PC-9 (cell line): ENCODE data around the gene S100PBP. TPM values are rescaled to one million over a fixed set of nuclear protein-coding genes. Genes with fewer than 3 reads are reported as not detected.

Experiments
- BruUV-seq: library from RNA; stranded (reverse); fragments of 400-500 nt; replicated peaks from 2 replicates; lab custom pipeline; 2021; lab: Mats Ljungman, UMichigan
- CTCF ChIA-PET: fragments of 300-600 bp; sonication (Branson Sonifier 250); formaldehyde crosslinking; loops from one replicate; lab custom pipeline; 2022; ENCODE audit warnings: antibody characterized with exemption; lab: Charles Lee
- POLR2A ChIA-PET: fragments of 300-600 bp; sonication (Branson Sonifier 250); formaldehyde crosslinking; loops from one replicate; lab custom pipeline; 2022; ENCODE audit warnings: antibody characterized with exemption; ENCODE audit not compliant: unreplicated experiment; lab: Charles Lee
- DNase-seq, 2 experiments: peaks; one replicate each; pipeline versions ENCODE4 v3.0.0 to v3.0.0-alpha.2; 2015 to 2022; ENCODE audit warnings: mixed read lengths in 1 of 2
- H2AFZ ChIP-seq: fragments of 200-600 bp; sonication (generic); 2 replicates; pipeline ENCODE4 v1.8.1; 2017; ENCODE audit warnings: antibody characterized with exemption
- H3F3A ChIP-seq: fragments of 200-600 bp; sonication (generic); 2 replicates; pipeline ENCODE4 v1.8.1; 2017; ENCODE audit warnings: antibody characterized with exemption, mild to moderate bottlenecking, low read depth; ENCODE audit not compliant: insufficient read depth
- H3K27ac ChIP-seq: fragments of 200-600 bp; sonication (generic); 2 replicates; pipeline ENCODE4 v1.6.1; 2016; ENCODE audit warnings: mixed run types
- H3K27me3 ChIP-seq: fragments of 200-600 bp; sonication (generic); 2 replicates; pipeline ENCODE4 v1.6.1; 2016; ENCODE audit warnings: low read depth, mixed run types; ENCODE audit not compliant: insufficient read depth
- H3K36me3 ChIP-seq: fragments of 200-600 bp; sonication (generic); 2 replicates; pipeline ENCODE4 v1.6.1; 2016; ENCODE audit warnings: low read depth, mixed run types
- H3K4me1 ChIP-seq: fragments of 200-600 bp; sonication (generic); replicated peaks from 2 replicates; pipeline ENCODE4 v1.6.1; 2016; ENCODE audit warnings: mixed run types; ENCODE audit not compliant: insufficient read depth
- H3K4me2 ChIP-seq: fragments of 200-600 bp; sonication (generic); 2 replicates; pipeline ENCODE4 v1.6.1; 2017; ENCODE audit warnings: mixed run types
- H3K4me3 ChIP-seq: fragments of 200-600 bp; sonication (generic); 2 replicates; pipeline ENCODE4 v1.6.1; 2016; ENCODE audit warnings: mixed run types
- H3K79me2 ChIP-seq: fragments of 200-600 bp; sonication (generic); 2 replicates; pipeline ENCODE4 v1.6.1; 2017; ENCODE audit warnings: low read depth, mixed run types
- H3K9me2 ChIP-seq: fragments of 200-600 bp; sonication (generic); 2 replicates; pipeline ENCODE4 v1.8.1; 2017; ENCODE audit warnings: mild to moderate bottlenecking; ENCODE audit not compliant: insufficient read depth
- H3K9me3 ChIP-seq: fragments of 200-600 bp; sonication (generic); 2 replicates; pipeline ENCODE4 v1.8.1; 2016; ENCODE audit warnings: low read depth; ENCODE audit not compliant: insufficient read depth
- H4K20me1 ChIP-seq: fragments of 200-600 bp; sonication (generic); 2 replicates; pipeline ENCODE4 v1.8.1; 2017; ENCODE audit not compliant: insufficient read depth
- EZH2 ChIP-seq: fragments of 200-600 bp; sonication (generic); IDR thresholded peaks from 2 replicates; pipeline ENCODE4 v1.8.0; 2017; ENCODE audit warnings: antibody characterized with exemption, low read depth
- intact Hi-C: fragments of 100-400 bp; cut with micrococcal nuclease; formaldehyde crosslinking; loops from one replicate; pipeline ENCODE4 v1.10.0; 2022; ENCODE audit not compliant: unreplicated experiment
- total RNA-seq: library from RNA; stranded (reverse); gene quantifications from 2 replicates; pipeline ENCODE4 v1.2.3, GENCODE V29; 2021
- TF ChIP-seq, protein P1 (sequence below): fragments of 200-600 bp; sonication (generic); conservative IDR thresholded peaks from 2 replicates; pipeline ENCODE4 v1.6.1; 2017; ENCODE audit warnings: mixed run types, antibody characterized with exemption, mild to moderate bottlenecking, moderate library complexity

S100PBP gene
- total RNA-seq, 1 experiment from 2014 or later: 42.4 TPM

DNA sequence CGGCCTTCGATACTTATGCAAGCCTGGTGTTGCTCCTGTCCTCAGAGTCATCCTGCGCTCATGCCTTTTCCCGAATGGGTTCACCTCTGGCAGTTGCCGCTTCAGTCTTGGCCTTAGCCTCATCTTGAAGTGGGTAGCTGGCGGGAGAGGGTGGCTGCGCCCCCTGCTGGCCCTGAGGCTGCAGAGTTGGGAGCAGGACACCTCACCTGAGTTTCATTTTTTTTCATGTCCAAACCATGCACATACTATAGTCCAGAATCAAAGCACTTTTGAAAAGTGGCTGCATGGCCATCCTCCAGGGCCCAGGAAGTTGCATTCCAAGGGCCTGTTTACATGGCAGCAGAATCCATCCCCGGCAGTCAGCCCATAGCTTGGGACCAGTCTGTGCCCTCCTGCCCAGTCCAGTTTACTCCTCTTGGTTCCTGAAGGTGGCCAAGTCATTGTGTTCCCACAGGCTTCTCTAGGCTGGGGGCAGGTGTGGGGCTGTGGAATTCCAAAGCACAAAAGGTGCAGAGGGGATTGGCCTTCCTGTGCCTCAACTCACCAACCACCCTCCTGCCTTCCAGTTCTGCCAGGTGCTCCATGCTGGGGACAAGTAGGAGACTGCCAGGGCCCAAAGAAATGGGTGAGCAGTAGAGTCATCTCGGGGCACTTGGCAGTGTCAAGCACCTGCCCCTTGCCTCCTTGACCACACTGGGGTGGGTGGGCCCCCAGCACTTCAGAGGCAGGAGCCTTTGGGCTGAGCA lies 44.3 kb upstream of the S100PBP start:
- Histone ChIP-seq H2AFZ (no peak overlapping the region), H3K4me3 (no peak overlapping the region), H3K9me3 (no peaks in the 10 kb centered on the region), H3K27ac (peak overlapping the region; percentile 51; the same call in 1 of the 2 replicates), H3K27me3 (no peaks in the 10 kb centered on the region), H3K79me2 (peaks cover 20% of the 10 kb centered on the region), H3F3A (peaks cover 79% of the 10 kb centered on the region), H3K4me2 (no peak overlapping the region), H3K36me3 (peaks cover 27% of the 10 kb centered on the region), H4K20me1 (peaks cover 20% of the 10 kb centered on the region; the same call in 1 of the 2 replicates), H3K4me1 (peaks cover 62% of the 10 kb centered on the region), H3K9me2 (no peaks in the 10 kb centered on the region)
- intact Hi-C loops: loop anchor here (1.0 to 2.0 kb wide), 4 partner anchors 14 to 61 kb away; no protein-coding TSS in a partner anchor
- POLR2A ChIA-PET: interaction anchor here (1.1 kb wide), 1 partner anchor 12 kb away, joined by 5 read pairs; no protein-coding TSS in a partner anchor
- BruUV-seq: no TSS peak
- TF ChIP-seq EZH2: no peak
- TF ChIP-seq, protein P1, sequence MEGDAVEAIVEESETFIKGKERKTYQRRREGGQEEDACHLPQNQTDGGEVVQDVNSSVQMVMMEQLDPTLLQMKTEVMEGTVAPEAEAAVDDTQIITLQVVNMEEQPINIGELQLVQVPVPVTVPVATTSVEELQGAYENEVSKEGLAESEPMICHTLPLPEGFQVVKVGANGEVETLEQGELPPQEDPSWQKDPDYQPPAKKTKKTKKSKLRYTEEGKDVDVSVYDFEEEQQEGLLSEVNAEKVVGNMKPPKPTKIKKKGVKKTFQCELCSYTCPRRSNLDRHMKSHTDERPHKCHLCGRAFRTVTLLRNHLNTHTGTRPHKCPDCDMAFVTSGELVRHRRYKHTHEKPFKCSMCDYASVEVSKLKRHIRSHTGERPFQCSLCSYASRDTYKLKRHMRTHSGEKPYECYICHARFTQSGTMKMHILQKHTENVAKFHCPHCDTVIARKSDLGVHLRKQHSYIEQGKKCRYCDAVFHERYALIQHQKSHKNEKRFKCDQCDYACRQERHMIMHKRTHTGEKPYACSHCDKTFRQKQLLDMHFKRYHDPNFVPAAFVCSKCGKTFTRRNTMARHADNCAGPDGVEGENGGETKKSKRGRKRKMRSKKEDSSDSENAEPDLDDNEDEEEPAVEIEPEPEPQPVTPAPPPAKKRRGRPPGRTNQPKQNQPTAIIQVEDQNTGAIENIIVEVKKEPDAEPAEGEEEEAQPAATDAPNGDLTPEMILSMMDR: peak; percentile 96
- peak; percentile 72 to 85 for DNase-seq
- CTCF ChIA-PET: interaction anchor here (0.6 to 1.5 kb wide), 6 partner anchors 11 to 61 kb away, joined by 3 to 23 read pairs (median 4); no protein-coding TSS in a partner anchor

DNA sequence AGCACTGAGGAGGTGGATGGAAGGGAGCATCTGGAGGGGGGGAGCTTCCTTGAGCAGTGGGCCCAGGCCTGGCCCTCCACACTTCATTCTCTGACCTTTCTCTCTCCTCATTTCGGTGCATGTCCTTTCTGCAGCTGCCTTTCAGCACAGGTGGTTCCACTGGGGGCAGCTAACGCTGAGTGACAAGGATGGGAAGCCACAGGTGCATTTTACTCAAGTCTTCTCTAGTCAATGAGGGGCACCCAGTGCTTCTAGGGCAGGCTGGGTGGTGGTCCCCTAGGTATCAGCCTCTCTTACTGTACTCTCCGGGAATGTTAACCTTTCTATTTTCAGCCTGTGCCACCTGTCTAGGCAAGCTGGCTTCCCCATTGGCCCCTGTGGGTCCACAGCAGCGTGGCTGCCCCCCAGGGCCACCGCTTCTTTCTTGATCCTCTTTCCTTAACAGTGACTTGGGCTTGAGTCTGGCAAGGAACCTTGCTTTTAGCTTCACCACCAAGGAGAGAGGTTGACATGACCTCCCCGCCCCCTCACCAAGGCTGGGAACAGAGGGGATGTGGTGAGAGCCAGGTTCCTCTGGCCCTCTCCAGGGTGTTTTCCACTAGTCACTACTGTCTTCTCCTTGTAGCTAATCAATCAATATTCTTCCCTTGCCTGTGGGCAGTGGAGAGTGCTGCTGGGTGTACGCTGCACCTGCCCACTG lies 43.5 kb upstream of the S100PBP start:
- POLR2A ChIA-PET: interaction anchor here (0.6 to 1.1 kb wide), 2 partner anchors 10 to 12 kb away, joined by 5 read pairs; no protein-coding TSS in a partner anchor
- H2AFZ ChIP-seq: no peak overlapping the region
- intact Hi-C loops: loop anchor here (1.0 to 2.0 kb wide), 4 partner anchors 15 to 62 kb away; no protein-coding TSS in a partner anchor

More for the DNA sequence above, 43.5 kb upstream of the S100PBP start:
- H3K36me3 ChIP-seq: peaks cover 26% of the 10 kb centered on the region
- BruUV-seq: no TSS peak
- DNase-seq: peak in 1 of 2 experiments; percentile 31
- peaks cover 20% of the 10 kb centered on the region; the same call in 1 of the 2 replicates for H4K20me1 ChIP-seq
- H3K4me2 ChIP-seq: no peak overlapping the region
- no peak overlapping the region for H3K4me3 ChIP-seq
- CTCF ChIA-PET: interaction anchor here (0.6 to 3.3 kb wide), 3 partner anchors 20 to 61 kb away, joined by 4 to 23 read pairs (median 20); no protein-coding TSS in a partner anchor
- TF ChIP-seq, protein P1: no peak
- no peak for TF ChIP-seq EZH2
- H3K27ac ChIP-seq: peak overlapping the region; percentile 51
- no peaks in the 10 kb centered on the region for H3K27me3 ChIP-seq
- no peaks in the 10 kb centered on the region for H3K9me3 ChIP-seq
- H3K9me2 ChIP-seq: no peaks in the 10 kb centered on the region
- H3K79me2 ChIP-seq: peaks cover 15% of the 10 kb centered on the region
- peaks cover 54% of the 10 kb centered on the region for H3K4me1 ChIP-seq
- peaks cover 79% of the 10 kb centered on the region for H3F3A ChIP-seq
